ENCODE results near the gene CD300LB. TPM values are rescaled to one million over a fixed set of nuclear protein-coding genes. Genes with fewer than 3 reads are reported as not detected.

Gene CD300LB
- total and polyA plus RNA-seq, 10 of the 15 experiments (the other 5 are each of a cell fraction or from before 2014, with no cell fraction given) = 0.08 to 0.57 (median 0.25) TPM; not detected in 4

DNA sequence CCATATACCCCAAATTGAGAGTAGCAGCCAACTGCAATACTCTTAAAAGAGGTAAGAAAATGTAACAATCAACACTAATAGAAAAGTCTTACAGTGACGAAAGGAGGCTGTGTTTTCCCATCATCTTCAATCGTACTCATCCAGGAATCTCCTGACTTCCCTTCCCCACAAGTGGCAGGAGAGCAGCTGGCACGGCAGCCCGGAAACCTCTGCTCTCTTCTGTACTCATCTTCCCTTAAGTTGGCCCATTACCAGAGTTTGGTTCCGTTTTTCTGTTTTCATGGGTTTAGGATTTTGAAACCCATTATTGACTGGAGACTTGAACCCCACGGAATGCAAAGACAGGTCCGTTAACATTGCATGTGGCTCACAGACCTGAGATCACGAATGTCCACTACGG is 47.7 kb upstream of the CD300LB start (continued):
- TF ChIP-seq USF2 (IDR thresholded peaks at IDR 0.05; ENCODE audit: borderline replicate concordance, low read depth, low read length) = no peak

DNA sequence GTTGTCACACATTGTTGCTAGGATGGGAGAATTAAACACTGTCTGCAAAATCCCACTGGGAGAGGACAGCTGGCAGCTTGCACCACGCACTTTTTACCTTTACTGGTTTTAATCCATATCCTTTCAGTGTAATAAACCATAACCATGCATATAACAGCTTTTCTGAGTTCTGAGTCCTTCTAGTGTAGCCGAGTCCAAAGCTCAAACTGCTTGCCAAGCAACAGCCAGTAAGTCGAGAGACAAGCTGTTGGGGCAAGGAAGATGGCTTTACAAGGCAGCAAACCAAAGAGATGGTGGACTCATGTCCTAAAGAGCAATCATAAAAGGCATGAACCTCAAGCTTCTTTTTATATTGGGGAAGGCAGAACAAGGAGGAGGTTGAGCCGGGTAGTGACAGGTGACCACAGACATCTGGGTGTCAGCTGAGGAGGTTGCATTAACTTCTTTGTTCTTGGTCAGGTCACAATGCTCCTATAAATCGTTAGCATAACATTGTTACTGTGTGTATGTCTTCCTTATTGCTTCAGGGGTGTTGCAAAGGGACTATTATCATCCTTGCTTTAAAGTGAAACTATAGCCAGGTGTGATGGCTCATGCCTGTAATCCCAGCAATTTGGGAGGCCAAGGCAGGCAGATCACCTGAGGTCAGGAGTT is 43.3 kb upstream of the CD300LB start:
- intact Hi-C loops (cut with micrococcal nuclease; ENCODE audit: unreplicated experiment) = no loop called here

More for the DNA sequence above, 43.3 kb upstream of the CD300LB start:
- Histone ChIP-seq H3K9ac (ENCODE audit: control insufficient read depth, insufficient read depth, low read length) (no peak overlapping the region), H3K36me3 (ENCODE audit: control insufficient read depth in 2 of 2, insufficient read depth in 2 of 2, low read length in 1 of 2) (no peaks in the 10 kb centered on the region), H3K9me3 (replicated peaks; ENCODE audit: control insufficient read depth, insufficient read depth, low read length) (no peaks in the 10 kb centered on the region), H3K4me2 (ENCODE audit: control insufficient read depth, insufficient read depth) (no peak overlapping the region), H3K4me1 (ENCODE audit: control insufficient read depth, insufficient read depth, low read length) (no peaks in the 10 kb centered on the region), H3K27me3 (replicated peaks in 1 of 2; ENCODE audit: control insufficient read depth in 2 of 2, insufficient read depth in 2 of 2, low read length in 1 of 2) (peaks cover 0 to 3% of the 10 kb centered on the region in 2 experiments; a peak in 1 of 4 replicates), H3K79me2 (ENCODE audit: control insufficient read depth, insufficient read depth, low read length) (no peaks in the 10 kb centered on the region), H3K4me3 (no peak overlapping the region), H4K20me1 (ENCODE audit: control insufficient read depth, insufficient read depth) (no peaks in the 10 kb centered on the region), H3K27ac (ENCODE audit: control insufficient read depth, insufficient read depth) (no peak overlapping the region), H2AFZ (ENCODE audit: control insufficient read depth, low read depth, low read length) (no peak overlapping the region)
- ChIA-PET RAD21 (ENCODE audit: unreplicated experiment) (interaction anchor here (1.0 kb wide), 1 partner anchor 163 kb away, joined by 3 read pairs; no protein-coding TSS in a partner anchor), CTCF (interaction anchor here (0.6 to 1.6 kb wide), 5 partner anchors 17 to 180 kb away, joined by 3 to 8 read pairs (median 4); partner anchors contain the start of gene CD300LD), SMC1A (ENCODE audit: uncharacterized antibody, unreplicated experiment) (interaction anchor here (0.8 to 1.4 kb wide), 2 partner anchors 12 to 26 kb away, joined by 3 read pairs; no protein-coding TSS in a partner anchor), POLR2A (interaction anchor here (0.5 kb wide), 1 partner anchor 231 kb away, joined by 3 read pairs; no protein-coding TSS in a partner anchor)
- no peak for FAIRE-seq
- TF ChIP-seq, protein P1, sequence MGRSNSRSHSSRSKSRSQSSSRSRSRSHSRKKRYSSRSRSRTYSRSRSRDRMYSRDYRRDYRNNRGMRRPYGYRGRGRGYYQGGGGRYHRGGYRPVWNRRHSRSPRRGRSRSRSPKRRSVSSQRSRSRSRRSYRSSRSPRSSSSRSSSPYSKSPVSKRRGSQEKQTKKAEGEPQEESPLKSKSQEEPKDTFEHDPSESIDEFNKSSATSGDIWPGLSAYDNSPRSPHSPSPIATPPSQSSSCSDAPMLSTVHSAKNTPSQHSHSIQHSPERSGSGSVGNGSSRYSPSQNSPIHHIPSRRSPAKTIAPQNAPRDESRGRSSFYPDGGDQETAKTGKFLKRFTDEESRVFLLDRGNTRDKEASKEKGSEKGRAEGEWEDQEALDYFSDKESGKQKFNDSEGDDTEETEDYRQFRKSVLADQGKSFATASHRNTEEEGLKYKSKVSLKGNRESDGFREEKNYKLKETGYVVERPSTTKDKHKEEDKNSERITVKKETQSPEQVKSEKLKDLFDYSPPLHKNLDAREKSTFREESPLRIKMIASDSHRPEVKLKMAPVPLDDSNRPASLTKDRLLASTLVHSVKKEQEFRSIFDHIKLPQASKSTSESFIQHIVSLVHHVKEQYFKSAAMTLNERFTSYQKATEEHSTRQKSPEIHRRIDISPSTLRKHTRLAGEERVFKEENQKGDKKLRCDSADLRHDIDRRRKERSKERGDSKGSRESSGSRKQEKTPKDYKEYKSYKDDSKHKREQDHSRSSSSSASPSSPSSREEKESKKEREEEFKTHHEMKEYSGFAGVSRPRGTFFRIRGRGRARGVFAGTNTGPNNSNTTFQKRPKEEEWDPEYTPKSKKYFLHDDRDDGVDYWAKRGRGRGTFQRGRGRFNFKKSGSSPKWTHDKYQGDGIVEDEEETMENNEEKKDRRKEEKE (IDR thresholded peaks at IDR 0.05) = no peak
- no peak for TF ChIP-seq TBL1XR1 (IDR thresholded peaks at IDR 0.05; ENCODE audit: low read depth, low read length)
- 1% methylated on average over 5 of the region's 5 CpGs for WGBS (ENCODE audit: insufficient coverage, insufficient replicate concordance, low lambda C conversion rate, missing lambda C conversion rate)
- ATAC-seq = no peak
- DNase-seq (ENCODE audit: low read depth, low spot score) = no peak
- BruUV-seq (replicated peaks) = no TSS peak
- in situ Hi-C loops (cut with MboI) = loop anchor here (10.0 kb wide), 1 partner anchor 60 kb away; no protein-coding TSS in a partner anchor

All from GM12878 (cell line).